ENCODE measurements around the gene ANKRD1.

The ANKRD1 gene

DNA sequence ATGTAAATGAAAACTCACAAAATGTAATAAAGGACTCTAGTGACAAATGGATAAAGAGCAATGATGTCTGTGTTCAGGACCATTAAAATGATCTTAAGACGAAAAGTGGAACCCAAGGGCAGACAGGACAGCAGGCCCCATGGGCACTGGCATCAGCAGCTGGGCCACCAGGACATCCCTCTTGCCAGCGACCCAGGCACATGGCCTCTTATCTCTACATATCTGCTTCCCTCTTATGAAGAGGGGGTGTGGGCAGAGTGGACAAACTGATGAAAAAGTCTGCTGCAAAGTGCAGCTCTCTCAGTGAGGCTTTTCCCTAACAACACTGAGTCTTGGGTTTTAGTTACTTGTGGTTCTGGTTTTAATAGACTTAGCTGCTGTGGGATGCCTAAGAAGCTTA lies 44.8 kb upstream of the ANKRD1 start:
- DNase-seq (ENCODE audit: low spot score) = no peak
- TF ChIP-seq, protein P1, sequence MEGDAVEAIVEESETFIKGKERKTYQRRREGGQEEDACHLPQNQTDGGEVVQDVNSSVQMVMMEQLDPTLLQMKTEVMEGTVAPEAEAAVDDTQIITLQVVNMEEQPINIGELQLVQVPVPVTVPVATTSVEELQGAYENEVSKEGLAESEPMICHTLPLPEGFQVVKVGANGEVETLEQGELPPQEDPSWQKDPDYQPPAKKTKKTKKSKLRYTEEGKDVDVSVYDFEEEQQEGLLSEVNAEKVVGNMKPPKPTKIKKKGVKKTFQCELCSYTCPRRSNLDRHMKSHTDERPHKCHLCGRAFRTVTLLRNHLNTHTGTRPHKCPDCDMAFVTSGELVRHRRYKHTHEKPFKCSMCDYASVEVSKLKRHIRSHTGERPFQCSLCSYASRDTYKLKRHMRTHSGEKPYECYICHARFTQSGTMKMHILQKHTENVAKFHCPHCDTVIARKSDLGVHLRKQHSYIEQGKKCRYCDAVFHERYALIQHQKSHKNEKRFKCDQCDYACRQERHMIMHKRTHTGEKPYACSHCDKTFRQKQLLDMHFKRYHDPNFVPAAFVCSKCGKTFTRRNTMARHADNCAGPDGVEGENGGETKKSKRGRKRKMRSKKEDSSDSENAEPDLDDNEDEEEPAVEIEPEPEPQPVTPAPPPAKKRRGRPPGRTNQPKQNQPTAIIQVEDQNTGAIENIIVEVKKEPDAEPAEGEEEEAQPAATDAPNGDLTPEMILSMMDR (IDR thresholded peaks at IDR 0.05; ENCODE audit: borderline replicate concordance, control extremely low read depth, extremely low read depth, insufficient read depth, missing control alignments) = no peak
- in situ Hi-C loops (cut with MboI; ENCODE audit: low sequenced_read_pairs, unreplicated experiment) = no loop called here

DNA sequence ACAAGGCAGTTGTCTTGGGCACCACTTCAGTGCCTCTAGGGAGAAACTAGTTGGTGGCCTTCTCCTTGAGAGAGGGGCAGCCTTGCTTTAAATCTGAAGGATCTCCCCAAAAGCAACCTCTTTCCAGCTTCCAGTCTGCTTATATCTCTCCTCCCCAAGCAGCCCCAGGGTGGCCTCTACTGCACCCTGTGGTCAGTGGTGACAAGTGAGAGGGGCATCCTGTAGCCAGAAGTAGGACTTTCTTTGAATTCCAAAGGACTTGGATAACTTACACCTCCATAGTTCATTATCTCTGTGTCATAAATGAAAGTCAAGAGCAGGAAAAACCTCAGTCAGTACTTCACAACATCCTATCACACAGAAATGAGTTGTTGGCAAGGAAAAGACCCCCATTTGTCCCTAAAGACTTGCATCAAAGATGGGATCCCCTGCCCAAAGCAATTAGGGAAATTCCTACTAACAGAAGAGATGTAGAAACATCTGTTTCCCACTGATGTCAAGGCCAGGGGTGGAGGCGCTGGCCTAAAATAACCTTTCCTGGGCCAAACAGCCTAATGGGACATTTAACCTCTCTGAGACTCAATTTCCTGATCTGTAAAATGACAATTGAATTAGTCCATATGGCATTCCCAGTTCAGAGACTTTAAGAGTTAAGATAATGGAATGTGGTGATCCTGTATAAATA lies 44.0 kb upstream of the ANKRD1 start:
- TF ChIP-seq, protein P1 (IDR thresholded peaks at IDR 0.05; ENCODE audit: borderline replicate concordance, control extremely low read depth, extremely low read depth, insufficient read depth, missing control alignments) = no peak
- in situ Hi-C loops (cut with MboI; ENCODE audit: low sequenced_read_pairs, unreplicated experiment) = no loop called here
- no peak for DNase-seq (ENCODE audit: low spot score)

DNA sequence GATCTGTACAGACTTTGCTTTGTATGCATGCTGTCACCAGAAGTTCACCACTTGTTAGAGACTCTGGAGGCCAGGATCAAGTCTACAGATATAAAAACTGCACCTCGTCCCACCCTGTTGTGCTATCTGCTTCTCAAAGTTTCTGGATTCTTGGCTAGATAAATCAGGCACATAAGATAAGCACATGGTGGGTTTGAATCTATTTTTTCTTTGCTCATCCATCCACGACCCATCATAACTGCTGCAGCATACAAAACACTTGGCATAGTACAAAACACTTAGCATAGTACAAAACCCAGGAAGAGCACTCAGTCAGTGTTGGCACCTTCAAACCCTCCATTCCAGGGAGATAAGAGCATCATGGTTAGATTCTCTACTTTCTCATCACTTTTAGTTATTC lies 42.4 kb upstream of the ANKRD1 start:
- DNase-seq (ENCODE audit: low spot score) = no peak
- in situ Hi-C loops (cut with MboI; ENCODE audit: low sequenced_read_pairs, unreplicated experiment) = no loop called here
- TF ChIP-seq, protein P1 (IDR thresholded peaks at IDR 0.05; ENCODE audit: borderline replicate concordance, control extremely low read depth, extremely low read depth, insufficient read depth, missing control alignments) = no peak

DNA sequence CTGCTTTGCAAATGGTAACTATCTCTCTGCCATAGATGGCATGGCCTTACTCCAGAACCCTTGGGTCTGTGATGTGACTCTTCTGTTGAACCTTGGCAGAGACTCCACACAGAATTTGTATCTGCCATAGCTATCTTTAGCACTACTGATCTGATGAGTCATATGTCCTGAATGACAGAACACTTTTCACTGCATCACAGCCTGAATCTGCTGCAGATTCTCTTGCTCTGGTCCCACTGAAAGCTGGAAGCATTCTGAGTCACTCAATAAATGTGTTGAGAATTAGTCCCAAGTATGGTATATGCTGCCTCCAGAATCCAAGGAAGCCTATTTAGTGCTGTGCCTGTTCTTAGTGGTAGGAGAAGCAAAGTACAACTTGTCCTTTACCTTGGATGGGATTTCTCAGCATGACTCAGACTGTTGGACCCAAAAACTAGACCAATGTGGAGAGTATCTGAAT lies 39.5 kb upstream of the ANKRD1 start:
- in situ Hi-C loops (cut with MboI; ENCODE audit: low sequenced_read_pairs, unreplicated experiment) = no loop called here
- DNase-seq (ENCODE audit: low spot score) = peak; percentile 33
- TF ChIP-seq, protein P1 (IDR thresholded peaks at IDR 0.05; ENCODE audit: borderline replicate concordance, control extremely low read depth, extremely low read depth, insufficient read depth, missing control alignments) = no peak

GRCh38 chr10:90959826-90960225 lies 38.9 kb upstream of the ANKRD1 start:
- in situ Hi-C loops (cut with MboI; ENCODE audit: low sequenced_read_pairs, unreplicated experiment) = no loop called here
- TF ChIP-seq, protein P1 (IDR thresholded peaks at IDR 0.05; ENCODE audit: borderline replicate concordance, control extremely low read depth, extremely low read depth, insufficient read depth, missing control alignments) = no peak
- DNase-seq (ENCODE audit: low spot score) = no peak

- no peak for DNase-seq (ENCODE audit: low spot score)
- in situ Hi-C loops (cut with MboI; ENCODE audit: low sequenced_read_pairs, unreplicated experiment) = no loop called here
- TF ChIP-seq, protein P1 (IDR thresholded peaks at IDR 0.05; ENCODE audit: borderline replicate concordance, control extremely low read depth, extremely low read depth, insufficient read depth, missing control alignments) = no peak
Observed at GRCh38 chr10:90958781-90959180, 37.9 kb upstream of the ANKRD1 start.

All from GM13976 (cell line).